Glutamatergic neuron (in vitro differentiated cells): ENCODE measurements around the gene CASKIN1. TPM values are rescaled to one million over a fixed set of nuclear protein-coding genes. Genes with fewer than 3 reads are reported as not detected.

Source experiments
- DNase-seq: peaks from one replicate; pipeline ENCODE4 v3.0.0; 2022
- H3K27ac Mint-ChIP-seq: one replicate; pipeline ENCODE4 v1.8.0; 2020; ENCODE audit warnings: mild to moderate bottlenecking, mixed read lengths, inconsistent platforms; ENCODE audit not compliant: unreplicated experiment
- H3K27me3 Mint-ChIP-seq: one replicate; pipeline ENCODE4 v1.8.0; 2020; ENCODE audit warnings: mild to moderate bottlenecking, moderate library complexity, mixed read lengths, inconsistent platforms; ENCODE audit not compliant: unreplicated experiment
- H3K36me3 Mint-ChIP-seq: one replicate; pipeline ENCODE4 v1.8.0; 2020; ENCODE audit warnings: mild to moderate bottlenecking, mixed read lengths, inconsistent platforms; ENCODE audit not compliant: unreplicated experiment
- H3K4me1 Mint-ChIP-seq: one replicate; pipeline ENCODE4 v1.8.0; 2020; ENCODE audit warnings: mild to moderate bottlenecking, low read depth, mixed read lengths, inconsistent platforms; ENCODE audit not compliant: unreplicated experiment
- H3K4me3 Mint-ChIP-seq: one replicate; pipeline ENCODE4 v1.8.0; 2020; ENCODE audit warnings: mild to moderate bottlenecking, mixed read lengths, inconsistent platforms; ENCODE audit not compliant: unreplicated experiment
- H3K9me3 Mint-ChIP-seq: one replicate; pipeline ENCODE4 v1.8.0; 2020; ENCODE audit warnings: mild to moderate bottlenecking, moderate library complexity, mixed read lengths, inconsistent platforms; ENCODE audit not compliant: unreplicated experiment
- total RNA-seq: library from RNA; stranded (reverse); fragmentation: NEBNext Ultra II Directional; extraction: Animal tissue kit (Norgen Biotek cat#: 25700); gene quantifications from one replicate; pipeline ENCODE4 v1.2.1, GENCODE V29; 2021; ENCODE audit not compliant: unreplicated experiment
- TF ChIP-seq, protein P1 (sequence below): fragments of 200-600 bp; sonication (generic); IDR thresholded peaks from one replicate; pipeline ENCODE4 v1.5.0; 2021; ENCODE audit not compliant: partially characterized antibody, unreplicated experiment

The CASKIN1 gene
- total RNA-seq, 1 donor from 2014 or later = 31.6 TPM

DNA sequence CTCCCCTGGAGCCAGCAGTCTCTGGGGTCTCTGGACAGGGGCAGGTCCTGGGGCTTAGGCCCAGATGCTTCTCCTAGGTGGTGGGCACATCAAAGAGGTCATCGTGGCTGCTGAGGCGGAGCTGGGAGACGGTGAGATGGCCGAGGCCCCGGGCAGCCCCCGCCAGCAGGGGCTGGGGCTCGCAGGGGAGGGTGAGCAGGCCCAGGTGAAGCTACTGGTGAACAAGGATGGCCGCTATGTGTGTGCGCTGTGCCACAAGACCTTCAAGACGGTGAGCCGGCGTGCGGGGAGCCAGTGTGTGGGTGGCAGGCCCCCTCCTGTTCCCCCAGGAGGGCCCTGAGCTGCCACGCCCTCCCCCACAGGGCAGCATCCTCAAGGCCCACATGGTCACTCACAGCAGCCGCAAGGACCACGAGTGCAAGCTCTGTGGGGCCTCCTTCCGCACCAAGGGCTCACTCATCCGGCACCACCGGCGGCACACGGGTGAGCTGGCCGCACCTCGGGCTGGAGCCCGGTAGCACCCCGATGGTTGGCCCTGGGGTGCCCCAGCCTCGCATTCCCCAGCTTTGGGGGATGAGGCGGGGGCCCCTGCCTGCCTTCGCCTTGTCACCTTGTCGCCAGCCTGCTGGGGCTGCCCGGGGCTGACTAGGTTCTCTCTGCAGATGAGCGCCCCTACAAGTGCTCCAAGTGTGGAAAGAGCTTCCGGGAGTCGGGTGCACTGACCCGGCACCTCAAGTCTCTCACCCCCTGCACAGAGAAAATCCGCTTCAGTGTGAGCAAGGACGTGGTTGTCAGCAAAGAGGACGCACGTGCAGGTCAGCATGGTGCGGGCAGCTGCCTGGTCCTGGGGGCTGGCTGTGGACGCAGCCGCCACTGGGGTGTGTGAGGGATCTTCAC is 35.9 kb upstream of the CASKIN1 start:
- Mint-ChIP-seq H3K4me3 (no peak overlapping the region), H3K36me3 (no peaks in the 10 kb centered on the region), H3K27ac (no peak overlapping the region), H3K9me3 (peaks cover 6% of the 10 kb centered on the region), H3K4me1 (peaks cover 3% of the 10 kb centered on the region), H3K27me3 (peaks cover 7% of the 10 kb centered on the region)
- DNase-seq = no peak
- TF ChIP-seq, protein P1, sequence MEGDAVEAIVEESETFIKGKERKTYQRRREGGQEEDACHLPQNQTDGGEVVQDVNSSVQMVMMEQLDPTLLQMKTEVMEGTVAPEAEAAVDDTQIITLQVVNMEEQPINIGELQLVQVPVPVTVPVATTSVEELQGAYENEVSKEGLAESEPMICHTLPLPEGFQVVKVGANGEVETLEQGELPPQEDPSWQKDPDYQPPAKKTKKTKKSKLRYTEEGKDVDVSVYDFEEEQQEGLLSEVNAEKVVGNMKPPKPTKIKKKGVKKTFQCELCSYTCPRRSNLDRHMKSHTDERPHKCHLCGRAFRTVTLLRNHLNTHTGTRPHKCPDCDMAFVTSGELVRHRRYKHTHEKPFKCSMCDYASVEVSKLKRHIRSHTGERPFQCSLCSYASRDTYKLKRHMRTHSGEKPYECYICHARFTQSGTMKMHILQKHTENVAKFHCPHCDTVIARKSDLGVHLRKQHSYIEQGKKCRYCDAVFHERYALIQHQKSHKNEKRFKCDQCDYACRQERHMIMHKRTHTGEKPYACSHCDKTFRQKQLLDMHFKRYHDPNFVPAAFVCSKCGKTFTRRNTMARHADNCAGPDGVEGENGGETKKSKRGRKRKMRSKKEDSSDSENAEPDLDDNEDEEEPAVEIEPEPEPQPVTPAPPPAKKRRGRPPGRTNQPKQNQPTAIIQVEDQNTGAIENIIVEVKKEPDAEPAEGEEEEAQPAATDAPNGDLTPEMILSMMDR = no peak

- peaks cover 6% of the 10 kb centered on the region for H3K9me3 Mint-ChIP-seq
- TF ChIP-seq, protein P1 = no peak
- no peak for DNase-seq
- no peak overlapping the region for H3K27ac Mint-ChIP-seq
- H3K27me3 Mint-ChIP-seq = peaks cover 7% of the 10 kb centered on the region
- H3K4me1 Mint-ChIP-seq = peaks cover 3% of the 10 kb centered on the region
- H3K36me3 Mint-ChIP-seq = no peaks in the 10 kb centered on the region
- no peak overlapping the region for H3K4me3 Mint-ChIP-seq
Observed at GRCh38 chr16:2231016-2231931, 34.9 kb upstream of the CASKIN1 start.

DNA sequence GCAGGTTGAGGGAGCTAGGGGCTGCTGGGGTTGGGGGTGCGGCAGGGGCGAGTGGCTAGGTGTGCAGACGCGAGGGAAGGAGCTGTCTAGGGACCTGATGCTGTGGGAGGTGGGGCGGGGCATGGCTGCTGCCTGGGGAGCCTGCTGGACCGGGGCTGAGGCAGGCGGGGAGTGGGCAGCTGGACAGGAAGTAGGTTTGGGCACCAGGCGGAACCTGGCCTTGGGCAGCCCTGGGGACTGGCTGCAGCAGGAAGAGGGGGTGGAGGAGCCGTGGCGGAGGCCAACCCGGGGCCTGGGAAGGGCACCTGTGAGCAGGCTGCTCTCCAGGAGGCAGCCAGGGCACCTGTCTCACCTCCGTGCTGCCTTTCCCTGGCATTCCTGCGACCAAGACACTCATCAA is 34.0 kb upstream of the CASKIN1 start:
- H3K9me3 Mint-ChIP-seq = peaks cover 6% of the 10 kb centered on the region
- DNase-seq = no peak
- no peak overlapping the region for H3K4me3 Mint-ChIP-seq
- TF ChIP-seq, protein P1 = no peak
- H3K27ac Mint-ChIP-seq = peak overlapping the region; percentile 77
- no peaks in the 10 kb centered on the region for H3K36me3 Mint-ChIP-seq
- peaks cover 6% of the 10 kb centered on the region for H3K27me3 Mint-ChIP-seq
- H3K4me1 Mint-ChIP-seq = peaks cover 3% of the 10 kb centered on the region

- H3K27me3 Mint-ChIP-seq = peaks cover 5% of the 10 kb centered on the region
- no peak for DNase-seq
Observed at GRCh38 chr16:2229632-2230250, 33.3 kb upstream of the CASKIN1 start.

More at GRCh38 chr16:2229632-2230250, 33.3 kb upstream of the CASKIN1 start:
- H3K36me3 Mint-ChIP-seq = no peaks in the 10 kb centered on the region
- TF ChIP-seq, protein P1 = no peak
- H3K4me1 Mint-ChIP-seq = peaks cover 3% of the 10 kb centered on the region
- peaks cover 6% of the 10 kb centered on the region for H3K9me3 Mint-ChIP-seq
- H3K4me3 Mint-ChIP-seq = no peak overlapping the region
- peak overlapping the region; percentile 77 for H3K27ac Mint-ChIP-seq
